Measurements from ENCODE around the gene OTULINL. TPM values are rescaled to one million over a fixed set of nuclear protein-coding genes. Genes with fewer than 3 reads are reported as not detected.
A peak's percentile ranks its signal among the peaks of the same experiment; 100 is the strongest.

OTULINL gene
- total RNA-seq, 1 donor from 2014 or later: 6.0 TPM

DNA sequence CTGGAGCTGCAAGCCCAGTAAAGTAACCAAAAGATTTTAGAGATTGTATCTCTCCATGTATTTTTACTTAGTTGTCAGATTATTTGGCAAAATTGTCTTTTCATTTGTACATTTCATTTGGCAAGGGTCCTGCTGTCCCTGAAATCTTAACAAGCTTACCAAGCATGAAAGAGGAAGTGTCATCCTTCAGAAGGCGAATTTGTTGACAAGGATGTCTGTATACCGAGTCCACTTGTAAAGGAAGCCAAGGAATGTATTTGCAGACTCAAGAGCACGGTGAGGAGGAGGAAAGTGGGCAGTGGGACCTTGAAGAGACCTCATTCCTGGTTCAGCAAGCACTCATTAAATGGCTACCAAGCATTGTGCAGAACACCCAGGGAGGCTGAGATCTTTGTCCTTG is 7.5 kb upstream of the OTULINL start:
- DNase-seq (ENCODE audit: missing footprints) (no peak), ATAC-seq (no peak)
- intact Hi-C loops (cut with DNase I): no loop called here

DNA sequence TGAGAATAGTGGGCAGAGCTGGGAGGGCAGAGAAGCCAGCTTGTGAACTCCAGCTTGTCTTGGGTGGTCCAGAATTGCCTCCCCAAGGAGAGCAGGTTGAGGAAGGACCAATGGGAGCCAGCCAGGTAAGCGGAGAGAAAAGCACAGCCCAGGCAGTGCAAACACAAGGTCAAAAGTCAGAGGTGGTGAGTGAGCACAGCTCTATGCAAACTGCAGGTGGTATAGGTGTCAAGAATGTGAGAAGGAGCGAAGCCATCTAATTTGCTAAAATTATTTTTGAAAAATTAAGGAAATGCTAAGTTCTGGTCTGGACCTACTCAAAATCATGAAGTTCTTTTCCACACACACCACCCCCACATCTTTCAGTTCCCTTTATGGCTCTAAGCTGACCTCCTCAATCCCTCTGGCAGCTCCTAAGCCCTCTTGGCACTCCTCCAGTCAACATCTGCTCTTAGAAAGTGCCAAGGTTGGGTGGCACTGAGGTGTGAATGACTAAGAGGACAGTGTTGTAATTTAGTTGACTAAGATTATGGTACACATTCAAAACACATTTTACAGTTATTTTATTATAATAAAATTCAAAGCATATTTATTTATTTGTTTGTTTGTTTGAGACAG is 6.6 kb upstream of the OTULINL start:
- ATAC-seq (peak; percentile 89), DNase-seq (ENCODE audit: missing footprints) (no peak)
- intact Hi-C loops (cut with DNase I): no loop called here

DNA sequence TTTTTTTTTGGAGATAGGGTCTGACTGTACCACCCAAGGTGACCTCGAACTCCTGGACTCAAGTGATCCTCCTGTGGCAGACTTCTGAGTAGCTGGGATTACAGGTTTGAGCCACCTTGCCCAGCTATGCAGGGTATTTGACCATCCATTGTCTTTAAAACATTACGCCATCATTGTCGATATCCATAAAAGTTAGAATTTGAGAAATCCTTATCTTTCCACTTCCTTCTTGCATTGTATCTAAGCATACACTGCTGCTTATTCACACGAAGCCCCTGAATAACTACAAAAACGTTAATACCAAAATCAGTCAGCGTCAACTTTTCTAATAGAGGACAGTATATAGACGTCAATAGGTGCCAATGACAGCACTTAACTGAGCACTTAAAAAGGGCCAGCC is 5.4 kb upstream of the OTULINL start:
- no peak for ATAC-seq
- no peak for DNase-seq (ENCODE audit: missing footprints)
- intact Hi-C loops (cut with DNase I): no loop called here

DNA sequence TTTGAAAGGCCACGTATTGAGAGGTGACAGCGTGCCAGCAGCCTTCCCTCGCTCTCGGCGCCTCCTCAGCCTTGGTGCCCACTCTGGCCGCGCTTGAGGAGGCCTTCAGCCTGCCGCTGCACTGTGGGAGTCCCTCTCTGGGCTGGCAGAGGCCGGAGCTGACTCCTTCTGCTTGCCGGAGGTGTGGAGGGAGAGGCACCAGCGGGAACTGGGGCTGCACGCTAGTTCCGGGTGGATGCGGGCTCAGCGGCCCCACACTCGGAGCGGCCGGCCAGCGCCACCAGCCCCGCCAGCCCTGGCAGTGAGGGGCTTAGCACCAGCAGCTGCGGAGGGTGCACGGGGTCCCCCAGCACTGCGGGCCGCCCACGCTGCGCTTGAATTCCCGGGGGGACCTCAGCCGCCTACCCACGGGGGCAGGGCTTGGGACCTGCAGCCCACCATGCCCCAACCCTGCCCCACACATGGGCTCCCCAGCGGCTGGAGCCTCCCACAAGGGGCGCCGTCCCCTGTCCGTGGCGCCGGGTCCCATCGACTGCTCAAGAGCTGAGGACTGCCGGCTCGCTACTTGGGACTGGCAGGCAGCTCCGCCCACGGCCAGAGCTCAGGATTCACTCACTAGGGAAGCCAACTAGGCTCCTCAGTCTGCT is 4.4 kb upstream of the OTULINL start:
- no peak for ATAC-seq
- intact Hi-C loops (cut with DNase I): no loop called here
- DNase-seq (ENCODE audit: missing footprints): no peak

DNA sequence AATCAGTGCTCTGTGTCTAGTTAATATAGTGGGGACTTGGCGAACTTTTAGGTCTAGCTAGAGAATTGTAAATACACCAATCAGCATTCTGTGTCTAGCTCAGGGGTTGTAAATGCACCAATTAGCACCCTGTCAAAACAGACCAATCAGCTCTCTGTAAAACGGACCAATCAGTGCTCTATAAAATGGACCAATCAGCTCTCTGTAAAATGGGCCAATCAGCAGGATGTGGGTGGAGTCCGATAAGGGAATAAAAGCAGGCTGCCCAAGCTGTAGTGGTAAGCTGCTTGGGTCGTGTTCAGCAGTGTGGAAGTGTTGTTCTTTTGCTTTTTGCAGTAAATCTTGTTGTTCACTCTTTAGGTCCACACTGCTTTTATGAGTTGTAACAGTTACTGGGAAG is 3.6 kb upstream of the OTULINL start:
- intact Hi-C loops (cut with DNase I): no loop called here
- ATAC-seq: no peak
- DNase-seq (ENCODE audit: missing footprints): no peak

DNA sequence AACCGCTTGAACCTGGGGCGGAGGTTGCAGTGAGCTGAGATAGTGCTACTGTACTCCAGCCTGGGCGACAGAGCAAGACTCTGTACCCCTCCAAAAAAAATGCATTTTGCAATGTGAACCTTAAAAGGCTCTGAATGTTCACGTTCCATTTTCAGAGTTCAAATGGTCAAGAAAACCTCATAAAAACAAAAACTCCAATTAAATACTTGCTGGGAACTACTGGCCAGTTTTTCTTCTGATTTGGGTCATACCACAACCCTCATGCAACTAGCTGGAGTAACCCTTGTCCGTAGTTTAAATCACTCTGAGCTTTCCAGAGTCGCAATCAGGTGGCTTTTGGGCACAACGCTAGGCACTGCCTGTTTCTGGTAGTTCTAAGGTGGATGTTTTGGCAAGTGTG is 2.3 kb upstream of the OTULINL start:
- ATAC-seq: no peak
- intact Hi-C loops (cut with DNase I): no loop called here
- DNase-seq (ENCODE audit: missing footprints): no peak

DNA sequence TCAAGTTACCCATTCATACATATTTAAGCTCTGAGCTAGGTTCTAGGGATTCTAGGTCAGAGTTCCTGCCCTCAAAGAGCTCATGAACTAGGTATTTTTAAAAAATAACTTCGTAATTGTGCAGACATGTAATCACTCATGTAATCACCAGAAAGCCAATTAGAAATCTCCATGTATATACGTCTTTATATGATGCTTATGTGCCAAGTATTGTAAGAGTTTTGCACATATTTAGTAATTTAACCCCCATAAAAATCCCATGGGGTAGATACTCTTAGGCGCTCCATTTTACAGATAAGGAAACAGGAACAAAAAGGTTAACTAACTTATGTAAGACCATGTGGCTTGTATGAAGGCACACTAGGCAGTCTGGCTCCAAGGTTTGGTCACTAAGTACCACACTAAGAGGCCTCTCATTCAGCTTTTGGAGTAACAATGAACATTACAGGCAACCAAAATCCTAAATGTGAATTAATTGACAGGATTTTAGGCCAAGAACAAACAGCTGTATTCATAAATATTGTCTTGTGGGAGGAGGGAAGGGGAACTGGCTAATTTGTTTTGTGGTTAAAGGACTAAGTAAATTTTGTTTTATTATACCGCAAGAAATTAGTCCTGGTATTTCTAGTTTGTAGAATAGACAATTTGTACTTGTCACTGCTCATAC is 1.7 kb upstream of the OTULINL start:
- intact Hi-C loops (cut with DNase I): no loop called here
- DNase-seq (ENCODE audit: missing footprints) (no peak), ATAC-seq (no peak)

DNA sequence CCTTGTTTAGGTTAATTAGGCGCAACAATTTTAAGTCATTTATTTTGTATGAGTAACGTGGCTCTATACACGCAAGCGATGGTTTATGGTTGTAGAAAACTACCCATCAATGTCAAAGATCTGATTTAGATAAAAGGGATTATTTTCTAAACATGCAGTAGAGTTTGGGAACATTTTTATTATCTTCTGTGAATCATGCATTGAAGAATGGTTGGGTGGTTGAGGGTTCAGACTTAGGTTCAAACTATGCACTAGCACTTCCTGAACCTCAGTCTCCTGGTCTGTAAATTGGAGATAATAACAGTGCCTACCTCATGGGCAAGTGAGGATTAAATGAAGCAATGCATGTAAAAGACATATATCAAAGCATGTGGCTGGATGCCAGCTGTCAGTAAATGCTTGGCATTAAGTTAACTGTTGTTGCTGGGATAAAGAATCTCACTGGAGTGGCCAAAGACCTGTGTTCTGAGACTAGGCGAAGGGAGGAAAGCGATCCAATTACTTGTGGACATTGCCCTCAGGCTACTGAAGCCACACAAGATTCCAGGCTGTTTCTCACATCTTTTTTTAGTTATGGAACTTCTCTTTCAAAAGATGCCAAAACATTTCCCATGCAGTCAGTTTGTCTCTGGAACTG is 1.1 kb upstream of the OTULINL start:
- DNase-seq (ENCODE audit: missing footprints): no peak
- no peak for ATAC-seq
- intact Hi-C loops (cut with DNase I): no loop called here

DNA sequence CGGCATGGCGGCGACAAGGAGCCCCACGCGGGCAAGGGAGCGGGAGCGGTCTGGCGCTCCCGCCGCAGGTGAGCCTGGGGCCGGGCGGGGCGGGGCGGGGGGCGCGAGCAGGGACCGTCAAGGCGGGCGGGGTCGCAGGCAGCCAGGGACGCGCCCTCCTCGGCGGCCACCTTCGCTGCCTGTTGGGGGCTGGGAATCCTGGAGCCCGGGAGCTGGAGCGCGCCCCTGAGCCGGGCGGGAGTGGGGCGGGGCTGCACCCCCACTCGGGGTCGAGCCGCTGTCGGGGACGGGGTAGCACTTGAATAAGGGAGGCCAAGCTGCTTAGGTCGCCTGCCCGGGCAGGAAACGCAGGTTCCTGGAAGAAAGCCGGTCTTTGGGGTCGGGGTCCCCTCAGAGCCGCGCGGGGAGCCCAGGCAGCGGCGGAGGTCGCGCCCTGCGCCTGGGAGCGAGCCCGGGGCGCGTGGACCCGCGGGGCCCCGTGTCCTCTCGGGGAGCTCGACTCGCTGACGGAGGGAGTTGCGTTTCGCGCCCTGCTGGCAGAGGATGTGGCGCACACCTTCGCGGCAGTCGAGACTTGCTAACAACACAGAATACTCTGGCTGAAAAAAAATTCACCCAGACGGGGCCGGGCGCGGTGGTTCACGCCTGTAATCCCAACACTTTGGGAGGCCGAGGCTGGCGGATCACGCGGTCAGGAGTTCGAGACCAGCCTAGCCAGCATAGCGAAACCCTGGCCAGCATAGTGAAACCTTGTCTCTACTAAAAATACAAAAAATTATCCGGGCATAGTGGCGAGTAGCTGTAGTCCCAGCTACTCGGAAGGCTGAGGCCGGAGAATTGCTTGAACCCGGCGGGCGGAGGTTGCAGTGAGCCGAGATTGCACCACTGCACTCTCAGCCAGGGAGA is 552 bp downstream of the OTULINL start:
- intact Hi-C loops (cut with DNase I): no loop called here
- DNase-seq (ENCODE audit: missing footprints) (peak; percentile 63), ATAC-seq (peak; percentile 33)

DNA sequence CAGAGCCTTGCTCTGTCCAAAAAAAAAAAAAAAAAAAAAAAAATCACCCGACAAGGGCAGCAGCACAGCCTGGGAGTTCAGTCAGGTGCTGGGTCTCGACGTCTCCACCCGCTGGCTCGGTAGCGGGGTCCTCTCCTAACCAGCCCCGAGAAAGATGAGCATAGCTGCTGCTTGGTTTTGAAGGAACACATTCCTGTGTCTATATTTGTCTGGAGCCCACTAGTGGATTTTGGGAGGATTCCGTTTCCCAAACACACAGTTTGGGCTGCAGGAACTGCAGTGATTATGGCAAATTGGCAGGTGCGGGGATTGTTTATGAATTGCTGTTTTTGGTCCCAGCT is 1.2 kb downstream of the OTULINL start:
- intact Hi-C loops (cut with DNase I): no loop called here
- DNase-seq (ENCODE audit: missing footprints) (no peak), ATAC-seq (peak; percentile 17)

DNA sequence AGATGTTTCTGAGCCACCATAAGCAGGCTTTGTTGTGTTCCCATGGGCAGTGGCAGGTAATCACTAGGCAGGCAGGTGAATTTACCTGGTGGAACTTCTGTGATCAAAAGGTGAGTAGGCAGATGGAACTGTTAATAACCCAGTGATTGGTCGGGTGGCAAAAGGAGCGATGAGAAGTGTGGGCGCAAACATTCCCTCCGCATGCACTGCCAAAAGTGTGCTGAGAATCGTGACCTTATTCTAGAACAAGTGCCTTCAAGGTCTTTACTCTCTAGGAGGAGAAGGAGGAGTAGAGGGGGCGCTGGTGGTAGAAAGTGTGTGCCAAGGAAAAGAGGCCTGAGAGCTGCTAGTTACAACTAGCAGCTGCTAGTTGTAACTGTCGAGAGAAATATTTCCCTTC is 3.3 kb downstream of the OTULINL start:
- no peak for ATAC-seq
- DNase-seq (ENCODE audit: missing footprints): no peak
- intact Hi-C loops (cut with DNase I): no loop called here

DNA sequence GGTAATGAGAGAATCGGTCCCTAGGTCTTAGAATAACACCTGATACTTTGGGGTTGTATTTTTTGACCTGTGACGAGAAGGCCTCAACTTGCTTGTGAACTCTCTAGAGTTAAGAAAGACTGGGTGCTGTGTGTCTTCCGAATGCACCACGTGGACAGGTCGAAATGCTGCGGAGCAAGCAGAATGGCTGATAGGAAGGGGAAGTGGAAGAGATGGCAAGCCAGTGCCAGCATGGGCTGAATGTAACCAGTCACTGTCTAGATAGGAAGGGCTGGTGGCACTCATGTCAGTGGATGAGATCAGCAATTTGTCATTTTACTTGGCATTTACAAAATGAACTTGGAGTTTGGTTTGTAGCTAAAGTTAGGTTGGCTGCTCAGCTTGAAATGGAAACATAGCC is 5.6 kb downstream of the OTULINL start:
- DNase-seq (ENCODE audit: missing footprints) (peak; percentile 84), ATAC-seq (peak; percentile 74)
- intact Hi-C loops (cut with DNase I): no loop called here

DNA sequence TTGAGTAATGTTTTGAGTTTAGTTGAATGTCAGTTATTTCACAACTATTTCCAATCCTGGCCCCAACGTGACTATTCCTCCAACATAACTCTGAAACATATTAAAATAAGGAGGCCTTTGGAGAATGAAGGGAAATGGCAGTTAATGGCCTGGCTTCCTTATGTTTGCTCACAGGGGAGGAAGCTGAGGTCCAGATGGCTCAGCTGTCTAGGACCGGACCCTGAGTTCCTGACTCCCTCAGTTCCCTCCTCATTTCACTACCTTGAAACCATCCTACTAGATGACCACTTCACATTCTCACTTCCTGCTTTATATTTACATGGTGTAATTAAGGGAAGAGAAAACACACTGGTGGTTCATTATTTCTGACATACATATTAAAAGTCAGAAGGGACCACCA is 6.6 kb downstream of the OTULINL start:
- intact Hi-C loops (cut with DNase I): no loop called here
- peak; percentile 47 for ATAC-seq

DNA sequence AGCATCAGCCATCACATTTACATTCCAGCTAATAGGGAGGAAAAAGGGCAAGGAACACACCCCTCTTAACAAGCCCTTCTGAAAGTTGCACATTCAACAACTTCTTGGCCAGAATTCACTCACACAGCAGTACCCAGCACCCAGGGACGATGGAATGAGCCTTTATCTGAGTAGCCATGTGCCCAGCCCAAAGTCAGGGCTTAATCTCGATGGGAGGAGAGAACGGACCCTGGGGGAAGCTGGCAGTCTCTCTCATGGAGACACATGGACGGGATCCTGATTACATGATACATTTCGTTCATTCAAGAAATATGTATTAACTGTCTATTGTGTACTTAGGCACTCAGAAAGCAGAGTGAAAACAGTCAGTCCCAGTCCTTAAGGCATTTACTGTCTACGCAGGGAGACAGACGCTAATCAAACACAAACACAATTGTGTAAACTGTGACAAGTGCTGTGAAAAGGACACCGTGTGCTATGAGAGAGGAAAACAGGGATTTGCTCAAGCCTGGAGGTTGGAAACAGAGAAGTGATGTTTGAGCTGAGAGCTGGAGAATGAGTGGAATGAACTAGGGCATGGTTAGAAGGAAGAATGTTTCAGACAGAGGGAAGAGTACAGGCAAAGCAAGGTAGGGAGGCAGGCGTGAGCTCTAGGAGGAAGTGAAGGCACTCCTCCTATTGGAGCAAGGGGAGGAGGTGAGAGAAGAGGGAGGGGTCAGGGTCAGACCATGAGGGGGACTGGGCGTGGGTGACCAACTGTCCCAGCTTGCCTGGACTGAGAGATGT is 7.4 kb downstream of the OTULINL start:
- intact Hi-C loops (cut with DNase I): no loop called here
- ATAC-seq (no peak), DNase-seq (ENCODE audit: missing footprints) (no peak)

More for the DNA sequence above, 6.6 kb downstream of the OTULINL start:
- DNase-seq (ENCODE audit: missing footprints): no peak

DNA sequence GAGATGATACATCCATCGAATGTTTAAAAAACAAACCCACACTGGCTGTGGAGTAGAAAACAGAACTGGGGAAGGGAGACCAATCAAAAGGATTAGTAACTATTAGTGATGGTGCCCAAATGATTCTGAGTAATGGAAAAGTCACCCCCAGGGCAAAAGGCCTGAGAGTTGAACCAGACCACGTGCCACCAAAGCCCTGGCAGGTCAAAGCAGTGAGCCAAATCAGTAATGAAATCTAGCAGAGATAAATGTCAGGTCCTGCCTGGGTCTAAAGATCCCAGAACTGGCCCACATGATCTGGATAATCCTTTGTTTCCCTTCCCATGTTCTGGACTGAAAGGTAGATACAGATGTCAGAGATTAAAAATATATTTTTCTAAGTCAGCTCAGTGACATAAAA is 9.4 kb downstream of the OTULINL start:
- DNase-seq (ENCODE audit: missing footprints): no peak
- intact Hi-C loops (cut with DNase I): no loop called here
- ATAC-seq: no peak

DNA sequence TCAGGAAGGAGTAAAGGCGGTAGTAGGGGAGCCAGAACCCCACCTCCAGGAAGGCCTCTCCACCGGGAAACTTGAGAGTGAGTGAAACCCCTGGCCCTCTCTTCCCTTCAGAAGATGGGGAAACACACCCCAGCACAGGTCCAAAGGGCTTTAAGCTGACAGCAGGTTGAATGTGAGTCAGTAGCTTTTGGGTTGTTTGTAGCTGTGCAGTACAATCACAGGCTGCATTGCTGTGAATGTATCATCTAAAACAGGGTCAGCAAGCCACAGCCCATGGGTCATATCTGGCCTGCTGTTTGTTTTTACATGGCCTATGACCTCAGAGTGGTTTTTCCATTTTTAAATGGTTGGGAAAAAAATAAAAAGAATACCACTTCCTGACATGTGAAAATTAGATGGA is 10.0 kb downstream of the OTULINL start:
- no peak for ATAC-seq

DNA sequence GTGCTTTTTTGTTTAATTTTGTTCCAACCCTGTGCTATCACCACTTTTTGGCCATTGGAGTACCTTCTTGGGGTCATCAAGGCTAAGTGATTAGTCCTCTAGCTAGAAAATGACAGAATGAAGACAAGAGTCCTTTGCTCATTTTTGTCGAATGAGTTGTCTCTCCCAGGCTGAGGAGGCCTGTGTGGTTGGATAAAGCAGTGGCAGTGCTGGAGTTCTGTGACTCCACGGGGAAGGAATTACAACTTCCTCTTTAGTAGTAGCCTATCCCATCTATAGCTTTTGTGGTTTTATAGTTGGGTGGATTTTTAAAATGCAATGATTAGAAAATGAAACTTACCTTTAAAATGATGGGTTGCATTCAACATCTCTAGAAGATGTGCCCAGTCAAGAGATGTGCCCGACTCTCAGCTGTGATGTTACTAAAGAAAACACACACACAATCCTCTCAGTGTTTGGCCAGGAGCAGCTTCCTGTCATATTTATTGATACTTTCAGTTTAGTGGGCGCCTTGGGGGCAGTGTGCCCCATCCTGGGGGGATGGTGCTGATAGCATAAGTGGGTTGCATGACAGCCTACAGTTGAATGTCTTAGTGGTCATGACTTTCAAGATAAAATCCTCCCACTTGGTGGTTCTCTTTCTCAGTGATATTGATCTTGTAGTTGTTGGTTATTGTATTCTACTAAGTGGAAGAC is 11.9 kb downstream of the OTULINL start:
- intact Hi-C loops (cut with DNase I): no loop called here
- no peak for ATAC-seq
- no peak for DNase-seq (ENCODE audit: missing footprints)

More for the DNA sequence above, 10.0 kb downstream of the OTULINL start:
- DNase-seq (ENCODE audit: missing footprints): no peak
- intact Hi-C loops (cut with DNase I): no loop called here
